ENCODE data around the gene SECTM1. TPM values are rescaled to one million over a fixed set of nuclear protein-coding genes. Genes with fewer than 3 reads are reported as not detected.

SECTM1 gene
- total and polyA plus RNA-seq, 3 experiments from 2014 or later: 0.49 to 1.9 (median 1.1) TPM

DNA sequence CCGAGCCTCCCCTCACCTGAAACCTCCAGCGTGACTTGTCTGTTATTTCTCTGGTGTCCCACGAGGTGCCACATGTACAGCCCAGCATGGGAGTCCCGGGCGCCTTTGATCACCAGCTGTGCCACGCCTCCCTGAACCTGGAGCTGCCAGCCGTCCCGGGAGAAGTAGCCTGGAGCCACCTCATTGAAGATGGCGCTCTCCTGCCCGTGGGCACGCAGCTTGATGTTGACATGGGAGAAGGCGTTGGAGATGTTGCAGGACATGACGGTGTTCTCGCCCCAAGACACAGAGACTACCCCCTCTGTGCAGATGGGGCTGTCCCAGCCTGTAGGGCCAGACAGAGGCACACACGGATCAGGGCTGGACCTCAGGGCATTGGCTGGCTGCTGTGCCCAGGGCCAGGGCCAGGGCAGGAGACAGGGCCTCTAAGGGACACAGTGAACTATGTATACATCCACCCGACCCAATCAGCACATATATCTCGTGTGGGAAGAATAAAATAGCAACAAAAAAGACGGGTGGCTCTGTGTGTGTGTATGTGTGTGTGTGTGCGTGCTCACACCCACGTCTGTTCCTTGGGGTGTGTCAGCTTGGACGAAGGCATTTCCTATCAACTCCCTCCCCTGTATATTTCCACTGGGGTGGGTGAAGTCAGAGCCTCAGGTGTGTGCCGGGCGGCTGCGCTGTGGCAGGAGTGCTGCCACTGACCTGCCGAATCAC lies 8.8 kb downstream of the SECTM1 start:
- POLR2A ChIA-PET: interaction anchor here (0.7 kb wide), 1 partner anchor 31 kb away, joined by 3 read pairs; no protein-coding TSS in a partner anchor
- H3K4me3 Mint-ChIP-seq: no peak overlapping the region
- peaks cover 3 to 23% (median 5%) of the 10 kb centered on the region in 3 donors for H3K4me1 Mint-ChIP-seq

GRCh38 chr17:82323514-82324234 lies 9.9 kb downstream of the SECTM1 start:
- H3K4me3 ChIP-seq (ENCODE audit: low read length): no peak overlapping the region
- ChIA-PET POLR2A (interaction anchor here (0.6 kb wide), 1 partner anchor 838 kb away, joined by 3 read pairs; no protein-coding TSS in a partner anchor), CTCF (interaction anchor here (0.9 to 5.8 kb wide), 3 partner anchors 23 to 118 kb away, joined by 3 to 89 read pairs (median 13); no protein-coding TSS in a partner anchor)
- H3K36me3 ChIP-seq (ENCODE audit: insufficient read depth, low read length): no peaks in the 10 kb centered on the region
- no peaks in the 10 kb centered on the region for H3K36me3 Mint-ChIP-seq
- H3K27ac Mint-ChIP-seq: peak overlapping the region in 2 of 8 donors; percentile 39 to 91
- no peaks in the 10 kb centered on the region for H3K9me3 Mint-ChIP-seq
- no peak overlapping the region for H3K27ac ChIP-seq (ENCODE audit: low read depth, low read length)
- H3K4me1 ChIP-seq (ENCODE audit: insufficient read depth, low read length): peaks cover 14% of the 10 kb centered on the region
- peaks cover 3 to 23% (median 5%) of the 10 kb centered on the region in 3 donors for H3K4me1 Mint-ChIP-seq
- DNase-seq: no peak
- peaks cover 0 to 3% of the 10 kb centered on the region in 2 donors for H3K27me3 Mint-ChIP-seq
- H3K4me3 Mint-ChIP-seq: peak overlapping the region in 1 of 7 donors; percentile 24
- no peaks in the 10 kb centered on the region for H3K27me3 ChIP-seq (ENCODE audit: insufficient read depth, low read length, poor library complexity, severe bottlenecking)
- H3K9me3 ChIP-seq (ENCODE audit: low read length): no peaks in the 10 kb centered on the region

More for the DNA sequence above, 8.8 kb downstream of the SECTM1 start:
- no peaks in the 10 kb centered on the region for H3K27me3 ChIP-seq (ENCODE audit: insufficient read depth, low read length, poor library complexity, severe bottlenecking)
- H3K36me3 Mint-ChIP-seq: no peaks in the 10 kb centered on the region
- H3K27me3 Mint-ChIP-seq: peaks cover 0 to 3% of the 10 kb centered on the region in 2 donors
- H3K27ac Mint-ChIP-seq: peak overlapping the region in 2 of 8 donors; percentile 43 to 50
- no peak overlapping the region for H3K27ac ChIP-seq (ENCODE audit: low read depth, low read length)
- peaks cover 14% of the 10 kb centered on the region for H3K4me1 ChIP-seq (ENCODE audit: insufficient read depth, low read length)
- no peak for DNase-seq
- CTCF ChIA-PET: interaction anchor here (3.4 to 5.8 kb wide), 2 partner anchors 24 to 89 kb away, joined by 13 to 89 read pairs; no protein-coding TSS in a partner anchor
- H3K4me3 ChIP-seq (ENCODE audit: low read length): no peak overlapping the region
- H3K9me3 ChIP-seq (ENCODE audit: low read length): no peaks in the 10 kb centered on the region
- no peaks in the 10 kb centered on the region for H3K9me3 Mint-ChIP-seq
- H3K36me3 ChIP-seq (ENCODE audit: insufficient read depth, low read length): no peaks in the 10 kb centered on the region

GRCh38 chr17:82322526-82323453 lies 10.8 kb downstream of the SECTM1 start:
- Histone ChIP-seq H3K27ac (ENCODE audit: low read depth, low read length) (no peak overlapping the region), H3K4me1 (ENCODE audit: insufficient read depth, low read length) (peaks cover 20% of the 10 kb centered on the region), H3K36me3 (ENCODE audit: insufficient read depth, low read length) (no peaks in the 10 kb centered on the region), H3K27me3 (ENCODE audit: insufficient read depth, low read length, poor library complexity, severe bottlenecking) (no peaks in the 10 kb centered on the region), H3K9me3 (ENCODE audit: low read length) (no peaks in the 10 kb centered on the region), H3K4me3 (ENCODE audit: low read length) (no peak overlapping the region)
- peaks cover 0 to 3% of the 10 kb centered on the region in 2 donors for H3K27me3 Mint-ChIP-seq
- H3K4me3 Mint-ChIP-seq: no peak overlapping the region
- H3K27ac Mint-ChIP-seq: peak overlapping the region in 1 of 8 donors; percentile 92
- H3K4me1 Mint-ChIP-seq: peaks cover 3 to 23% (median 5%) of the 10 kb centered on the region in 3 donors
- no peaks in the 10 kb centered on the region for H3K36me3 Mint-ChIP-seq
- ChIA-PET CTCF (interaction anchor here (0.9 to 5.8 kb wide), 4 partner anchors 22 to 117 kb away, joined by 3 to 89 read pairs (median 18); no protein-coding TSS in a partner anchor), POLR2A (no interaction called here)
- no peak for DNase-seq
- no peaks in the 10 kb centered on the region for H3K9me3 Mint-ChIP-seq

- Histone ChIP-seq H3K9me3 (ENCODE audit: low read length) (no peaks in the 10 kb centered on the region), H3K4me3 (ENCODE audit: low read length) (no peak overlapping the region), H3K27ac (ENCODE audit: low read depth, low read length) (peak overlapping the region; percentile 38), H3K4me1 (ENCODE audit: insufficient read depth, low read length) (peaks cover 24% of the 10 kb centered on the region), H3K36me3 (ENCODE audit: insufficient read depth, low read length) (no peaks in the 10 kb centered on the region), H3K27me3 (ENCODE audit: insufficient read depth, low read length, poor library complexity, severe bottlenecking) (no peaks in the 10 kb centered on the region)
- peaks cover 0 to 3% of the 10 kb centered on the region in 2 donors for H3K27me3 Mint-ChIP-seq
- no peaks in the 10 kb centered on the region for H3K9me3 Mint-ChIP-seq
- H3K4me1 Mint-ChIP-seq: peaks cover 5 to 25% (median 6%) of the 10 kb centered on the region in 3 donors
- DNase-seq: no peak
- POLR2A ChIA-PET: interaction anchor here (0.5 kb wide), 1 partner anchor 22 kb away, joined by 3 read pairs; no protein-coding TSS in a partner anchor
- peak overlapping the region in 5 of 8 donors; percentile 66 to 92 (median 76) for H3K27ac Mint-ChIP-seq
- no peaks in the 10 kb centered on the region for H3K36me3 Mint-ChIP-seq
- CTCF ChIA-PET: interaction anchor here (0.7 to 5.8 kb wide), 4 partner anchors 16 to 89 kb away, joined by 3 to 89 read pairs (median 14); no protein-coding TSS in a partner anchor
- peak overlapping the region in 5 of 7 donors; percentile 8 to 61 (median 45) for H3K4me3 Mint-ChIP-seq
Observed at GRCh38 chr17:82321947-82322466, 11.6 kb downstream of the SECTM1 start.

DNA sequence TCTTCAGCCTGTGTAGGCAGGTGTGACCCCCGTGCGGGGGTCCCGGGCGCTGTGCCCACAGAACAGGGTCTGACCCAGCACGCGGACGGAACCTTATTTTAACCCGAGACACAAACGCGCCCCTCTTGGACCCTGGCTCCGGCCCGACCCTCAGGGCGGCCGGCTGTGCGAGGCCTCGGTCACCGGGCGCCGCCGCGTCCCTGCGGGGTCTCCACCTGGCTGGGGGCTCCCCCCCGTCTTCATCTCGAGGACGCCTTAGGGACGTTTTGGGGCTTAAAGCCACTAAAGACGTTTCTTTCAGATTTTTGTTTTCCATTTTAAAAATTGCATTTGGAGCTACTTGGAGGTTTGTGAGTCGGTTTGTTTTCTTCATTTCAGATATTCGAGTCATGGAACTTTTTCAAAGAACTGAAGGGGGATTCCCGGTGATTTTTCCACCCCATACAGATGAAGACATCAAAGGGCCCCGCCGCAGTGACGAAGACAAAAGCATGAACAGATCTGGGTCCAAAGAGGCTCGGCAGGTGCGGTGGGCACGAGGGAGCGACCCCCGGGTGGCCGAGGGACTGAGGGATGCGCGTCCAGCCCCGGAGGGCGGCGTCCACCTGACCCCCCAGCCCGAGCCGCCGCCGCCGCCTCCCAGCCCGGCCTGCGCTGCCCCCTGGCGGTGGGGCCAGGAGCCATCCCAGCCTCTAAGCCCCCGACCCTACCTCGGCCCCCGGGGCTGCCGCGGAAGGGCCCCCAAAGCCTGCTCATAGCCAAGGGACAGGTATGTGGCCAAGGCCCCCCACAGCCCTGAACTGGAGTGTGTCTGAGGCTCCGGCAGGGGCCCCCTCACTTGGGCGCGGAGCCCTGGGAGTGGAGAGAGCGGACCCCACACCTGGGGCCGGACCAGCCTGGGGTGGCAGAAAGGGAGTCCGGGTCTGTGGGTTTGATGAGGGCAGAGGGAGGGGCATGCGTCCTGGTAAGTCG lies 12.3 kb downstream of the SECTM1 start:
- peaks cover 5 to 31% (median 8%) of the 10 kb centered on the region in 3 donors for H3K4me1 Mint-ChIP-seq
- Histone ChIP-seq H3K27me3 (ENCODE audit: insufficient read depth, low read length, poor library complexity, severe bottlenecking) (no peaks in the 10 kb centered on the region), H3K9me3 (ENCODE audit: low read length) (no peaks in the 10 kb centered on the region), H3K36me3 (ENCODE audit: insufficient read depth, low read length) (no peaks in the 10 kb centered on the region), H3K4me1 (ENCODE audit: insufficient read depth, low read length) (peaks cover 24% of the 10 kb centered on the region), H3K4me3 (ENCODE audit: low read length) (peak overlapping the region; percentile 53), H3K27ac (ENCODE audit: low read depth, low read length) (peak overlapping the region; percentile 38)
- ChIA-PET POLR2A (interaction anchor here (1.0 kb wide), 2 partner anchors 24 to 85 kb away, joined by 3 to 4 read pairs; no protein-coding TSS in a partner anchor), CTCF (interaction anchor here (0.7 to 5.8 kb wide), 9 partner anchors 11 to 120 kb away, joined by 3 to 89 read pairs (median 4); partner anchors contain the start of gene SLC16A3)
- peak overlapping the region; percentile 69 to 98 (median 94) for H3K27ac Mint-ChIP-seq
- peak overlapping the region; percentile 61 to 88 (median 77) for H3K4me3 Mint-ChIP-seq
- H3K36me3 Mint-ChIP-seq: peaks cover 0 to 4% (median 0%) of the 10 kb centered on the region in 3 donors
- H3K9me3 Mint-ChIP-seq: no peaks in the 10 kb centered on the region
- H3K27me3 Mint-ChIP-seq: peaks cover 0 to 3% of the 10 kb centered on the region in 2 donors
- DNase-seq: peak; percentile 67 to 88 (median 79)

DNA sequence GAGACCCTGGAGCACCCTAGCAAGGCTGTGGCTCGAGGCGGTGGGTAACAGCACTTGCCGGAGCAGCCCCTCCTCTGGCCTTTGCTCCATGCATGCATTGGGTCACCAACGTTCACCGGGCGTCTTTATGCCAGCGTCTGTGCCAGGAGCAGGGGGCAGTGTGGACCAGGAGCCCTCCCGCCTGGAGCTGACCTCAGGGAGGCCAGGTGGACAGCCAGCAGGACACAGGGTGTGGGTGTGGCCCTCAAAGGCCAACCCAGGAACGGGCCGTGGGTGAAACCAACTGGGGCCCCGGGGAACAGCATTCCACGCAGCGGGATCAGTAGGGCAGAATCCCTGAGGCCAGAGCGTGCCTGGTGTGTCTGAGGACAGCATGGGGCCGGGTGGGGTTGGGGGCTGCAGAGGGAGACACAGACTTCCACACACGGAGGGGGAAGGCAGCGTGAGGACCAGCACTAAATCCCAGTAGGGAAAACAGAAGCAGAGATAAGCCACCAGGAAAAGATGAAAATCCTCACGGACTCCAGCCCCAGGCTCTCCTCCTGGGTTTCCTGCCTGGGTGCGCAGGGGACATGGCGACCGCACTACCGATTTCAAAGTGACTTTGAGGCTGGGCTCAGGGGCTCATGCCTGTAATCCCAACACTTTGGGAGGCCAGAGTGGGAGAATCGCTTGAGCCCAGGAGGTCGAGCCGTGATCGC lies 13.3 kb downstream of the SECTM1 start:
- Histone ChIP-seq H3K4me3 (ENCODE audit: low read length) (no peak overlapping the region), H3K4me1 (ENCODE audit: insufficient read depth, low read length) (peaks cover 24% of the 10 kb centered on the region), H3K9me3 (ENCODE audit: low read length) (no peaks in the 10 kb centered on the region), H3K36me3 (ENCODE audit: insufficient read depth, low read length) (no peaks in the 10 kb centered on the region), H3K27ac (ENCODE audit: low read depth, low read length) (no peak overlapping the region), H3K27me3 (ENCODE audit: insufficient read depth, low read length, poor library complexity, severe bottlenecking) (no peaks in the 10 kb centered on the region)
- ChIA-PET CTCF (interaction anchor here (0.7 to 5.8 kb wide), 8 partner anchors 12 to 119 kb away, joined by 3 to 89 read pairs (median 4); partner anchors contain the start of gene SLC16A3), POLR2A (interaction anchor here (1.0 kb wide), 2 partner anchors 23 to 84 kb away, joined by 3 to 4 read pairs; no protein-coding TSS in a partner anchor)
- peaks cover 13 to 40% (median 14%) of the 10 kb centered on the region in 3 donors for H3K4me1 Mint-ChIP-seq
- peaks cover 0 to 3% of the 10 kb centered on the region in 2 donors for H3K27me3 Mint-ChIP-seq
- peaks cover 0 to 10% (median 0%) of the 10 kb centered on the region in 3 donors for H3K36me3 Mint-ChIP-seq
- H3K9me3 Mint-ChIP-seq: no peaks in the 10 kb centered on the region
- H3K27ac Mint-ChIP-seq: peak overlapping the region in 2 of 8 donors; percentile 50 to 86
- DNase-seq: peak in 1 of 5 donors; percentile 45
- H3K4me3 Mint-ChIP-seq: peak overlapping the region in 3 of 7 donors; percentile 8 to 88 (median 61)

All from CD8-positive, alpha-beta memory T cell (primary cell).